ENCODE data around the gene ONECUT3. TPM values are rescaled to one million over a fixed set of nuclear protein-coding genes. Genes with fewer than 3 reads are reported as not detected.

The ONECUT3 gene
- total and polyA plus RNA-seq, 9 of the 15 experiments (the other 6 are each of a cell fraction or from before 2014, with no cell fraction given), result not detected

- Histone ChIP-seq H3K9me3 (replicated peaks; ENCODE audit: control insufficient read depth, insufficient read depth, low read depth, low read length) (no peaks in the 10 kb centered on the region; the same call in 1 of the 2 replicates), H4K20me1 (replicated peaks; ENCODE audit: control insufficient read depth, insufficient read depth, low read length) (no peaks in the 10 kb centered on the region), H3K27me3 (ENCODE audit: control insufficient read depth in 2 of 2, insufficient read depth in 2 of 2, low read length in 2 of 2) (no peaks in the 10 kb centered on the region), H3K4me2 (ENCODE audit: insufficient read depth, low read length) (peak overlapping the region; percentile 98), H3K79me2 (ENCODE audit: control insufficient read depth, insufficient read depth, low read length) (peaks cover 5% of the 10 kb centered on the region; the same call in 1 of the 3 replicates), H3K9ac (ENCODE audit: insufficient read depth in 1 of 2, low read depth in 2 of 2, low read length in 2 of 2) (peak overlapping the region; percentile 69 to 88), H3K4me1 (replicated peaks in 1 of 2; ENCODE audit: control insufficient read depth in 2 of 2, insufficient read depth in 2 of 2, low read length in 2 of 2) (peaks cover 8 to 73% of the 10 kb centered on the region in 2 experiments; a peak in 3 of 5 replicates), H2AFZ (ENCODE audit: low read depth, low read length) (peak overlapping the region; percentile 97), H3K4me3 (peak overlapping the region; percentile 75), H3K36me3 (ENCODE audit: control insufficient read depth, insufficient read depth, low read length) (peaks cover 27% of the 10 kb centered on the region; the same call in 1 of the 3 replicates), H3K9me1 (ENCODE audit: control insufficient read depth, insufficient read depth, low read length) (no peaks in the 10 kb centered on the region), H3K27ac (ENCODE audit: extremely low read depth, low read depth, low read length) (peak overlapping the region; percentile 92)
- under 1% methylated on average over 42 of the region's 47 CpGs for WGBS (ENCODE audit: insufficient coverage, low coverage, missing lambda C conversion rate)
- intact Hi-C loops (cut with micrococcal nuclease) (loop anchor here (1.0 to 2.0 kb wide), 2 partner anchors 14 to 37 kb away; no protein-coding TSS in a partner anchor), in situ Hi-C loops (cut with MboI) (no loop called here)
- BruUV-seq (replicated peaks), result TSS peak; percentile 76
- ATAC-seq (peak; percentile 95), DNase-seq (ENCODE audit: extremely low read depth in 1 of 4, low spot score in 3 of 4) (peak; percentile 90 to 97 (median 92)), FAIRE-seq (peak; percentile 98)
- ChIA-PET CTCF (ENCODE audit: low intra/inter-chr PET ratio) (interaction anchor here (0.5 to 1.5 kb wide), 3 partner anchors 37 to 290 kb away, joined by 4 to 8 read pairs (median 6); no protein-coding TSS in a partner anchor), POLR2A (interaction anchor here (0.6 kb wide), 1 partner anchor 13 kb away, joined by 3 read pairs; no protein-coding TSS in a partner anchor)
- TF ChIP-seq ZKSCAN8 (CRISPR knock-in tag; IDR thresholded peaks at IDR 0.05), result no peak
- peak; percentile 34 for TF ChIP-seq RBBP5 (IDR thresholded peaks at IDR 0.05; ENCODE audit: borderline replicate concordance, insufficient read depth, low read length, poor library complexity, severe bottlenecking)
- 0 out of 2 replicates have a peak, but pooled peaks have one; percentile 42 for TF ChIP-seq ZNF511 (CRISPR knock-in tag; IDR thresholded peaks at IDR 0.05)
- peak; percentile 88 for TF ChIP-seq SUPT5H (IDR thresholded peaks at IDR 0.05)
- TF ChIP-seq HMBOX1 (IDR thresholded peaks at IDR 0.05), result no peak
- no peak for TF ChIP-seq TEAD4 (IDR thresholded peaks at IDR 0.05; ENCODE audit: low read length)
- 0 out of 2 replicates have a peak, but pooled peaks have one; percentile 65 for TF ChIP-seq TEAD4 (CRISPR knock-in tag; IDR thresholded peaks at IDR 0.05; ENCODE audit: borderline replicate concordance)
- peak; percentile 66; the same call in 1 of the 2 replicates for TF ChIP-seq ZEB2 (IDR thresholded peaks at IDR 0.05)
- peak in 1 of 2 experiments; percentile 70; a peak in 1 of 4 replicates for TF ChIP-seq TEAD1 (CRISPR knock-in tag; IDR thresholded peaks at IDR 0.05)
- TF ChIP-seq SMC3 (conservative IDR thresholded peaks at IDR 0.05; ENCODE audit: insufficient read depth, low read depth, low read length), result peak; percentile 65
- TF ChIP-seq CBFB (CRISPR knock-in tag; IDR thresholded peaks at IDR 0.05), result 0 out of 2 replicates have a peak, but pooled peaks have one; percentile 21
- peak; percentile 44; the same call in 1 of the 2 replicates for TF ChIP-seq USF1 (CRISPR knock-in tag; IDR thresholded peaks at IDR 0.05)
- peak; percentile 77; the same call in 1 of the 2 replicates for TF ChIP-seq ARID4B (CRISPR knock-in tag; IDR thresholded peaks at IDR 0.05)
- TF ChIP-seq NRF1 (conservative IDR thresholded peaks at IDR 0.05 in 1 of 2, IDR thresholded peaks at IDR 0.05 in 1 of 2), result peak; percentile 82 to 85
Measured at GRCh38 chr19:1812426-1813191, 59.3 kb downstream of the ONECUT3 start.
